HG03520 (cell line): ENCODE results near the gene OPA1.
A peak's percentile ranks its signal among the peaks of the same experiment; 100 is the strongest.
"Not testable (repeated sequence)": the region's sequence is repeated elsewhere in the genome, so short reads cannot be mapped to it uniquely, and the experiment has no call there.

Experiments
- ATAC-seq: cut with Tn5 transposase; IDR thresholded peaks from one replicate; pipeline ENCODE4 v1.9.1; 2021; ENCODE audit warnings: mild to moderate bottlenecking, moderate library complexity; ENCODE audit not compliant: unreplicated experiment

The OPA1 gene

GRCh38 chr3:193590088-193590856, 2.7 kb upstream of the OPA1 start:
- no peak for ATAC-seq

- ATAC-seq = peak; percentile 22
These were observed 641 bp downstream of the OPA1 start for GRCh38 chr3:193593668-193594030.

- no peak for ATAC-seq
These were observed 2.1 kb downstream of the OPA1 start for GRCh38 chr3:193594946-193595689.

DNA sequence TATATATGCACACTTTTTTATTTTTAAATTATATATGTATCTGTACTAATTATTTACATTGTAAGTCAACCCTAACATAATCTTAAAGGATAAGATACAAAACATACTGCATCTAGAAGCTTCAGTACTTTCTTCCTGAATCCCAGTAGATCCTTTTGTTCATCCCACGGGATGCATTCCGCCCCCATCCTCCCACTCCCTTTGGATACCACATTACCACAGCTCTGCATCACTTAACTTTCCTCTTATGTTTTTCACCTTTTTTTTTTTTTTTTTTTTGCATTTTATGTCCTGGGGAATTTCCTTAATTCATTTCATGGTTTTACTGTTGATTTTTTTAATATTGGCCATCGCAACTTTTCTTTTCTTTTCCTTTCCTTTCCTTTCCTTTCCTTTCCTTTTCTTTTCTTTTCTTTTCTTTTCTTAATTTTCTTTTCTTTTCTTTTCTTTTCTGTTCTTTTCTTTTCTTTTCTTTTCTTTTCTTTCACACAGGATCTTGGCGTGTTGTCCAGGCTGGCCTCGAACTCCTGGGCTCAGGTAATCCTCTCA, 3.0 kb downstream of the OPA1 start:
- ATAC-seq = no peak

DNA sequence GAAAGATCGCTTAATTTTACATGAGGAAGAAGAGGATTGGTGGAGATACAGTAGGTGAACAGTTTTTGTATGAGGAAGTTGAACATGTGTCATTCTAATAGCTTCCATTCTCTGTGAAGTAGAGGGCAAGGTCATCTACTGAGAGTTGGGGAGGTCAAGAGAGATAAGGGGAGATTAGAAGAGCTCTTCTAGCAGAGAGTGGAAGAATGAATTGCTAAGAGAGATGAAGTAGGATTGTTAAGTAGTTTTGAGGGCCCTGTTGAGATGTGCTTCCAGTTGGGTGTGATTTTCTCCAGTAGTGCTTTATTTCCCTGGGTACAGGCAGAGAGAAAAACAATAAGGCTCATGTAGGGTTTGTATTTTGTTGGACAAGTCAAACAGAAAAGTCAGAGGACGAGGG, 5.2 kb downstream of the OPA1 start:
- ATAC-seq = no peak

DNA sequence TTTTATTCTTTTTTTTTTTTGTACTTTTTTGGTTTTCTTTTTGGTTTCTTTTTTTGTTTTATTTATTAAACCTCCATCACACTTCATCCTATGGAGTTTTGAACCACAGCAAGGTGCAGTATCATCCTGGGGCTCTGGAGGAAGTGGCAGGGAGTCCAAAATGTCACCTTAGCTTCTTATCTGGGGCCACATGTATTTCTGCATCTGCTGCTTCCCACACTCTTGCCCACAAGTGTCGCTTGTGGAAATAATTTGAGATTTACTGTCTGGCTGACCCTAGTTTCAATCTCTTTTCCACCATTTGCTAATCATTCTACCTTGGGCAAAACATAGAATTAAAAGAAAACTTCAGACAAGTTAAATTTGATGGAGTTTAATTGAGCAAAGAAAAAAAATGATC, 6.4 kb downstream of the OPA1 start:
- no peak for ATAC-seq

DNA sequence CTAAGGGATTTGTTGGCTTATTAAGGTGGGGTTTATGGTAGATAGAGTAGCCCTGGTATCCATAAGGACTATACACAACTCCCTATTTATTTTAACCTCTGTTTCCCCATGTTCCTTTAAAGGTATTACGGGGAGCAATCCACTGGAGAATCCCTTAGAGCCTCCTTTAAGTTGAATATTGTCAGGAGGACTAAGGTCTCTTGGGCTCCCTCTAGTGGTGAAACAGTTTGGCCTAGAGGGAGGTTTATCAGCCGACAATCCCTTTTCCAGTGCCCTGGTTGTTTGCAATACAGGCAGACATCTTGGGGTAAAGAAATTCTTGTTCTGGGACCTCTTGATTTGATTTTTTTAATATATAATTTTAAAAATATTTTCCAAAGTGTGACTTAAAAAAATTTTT, 12.9 kb downstream of the OPA1 start:
- ATAC-seq = peak; percentile 55

DNA sequence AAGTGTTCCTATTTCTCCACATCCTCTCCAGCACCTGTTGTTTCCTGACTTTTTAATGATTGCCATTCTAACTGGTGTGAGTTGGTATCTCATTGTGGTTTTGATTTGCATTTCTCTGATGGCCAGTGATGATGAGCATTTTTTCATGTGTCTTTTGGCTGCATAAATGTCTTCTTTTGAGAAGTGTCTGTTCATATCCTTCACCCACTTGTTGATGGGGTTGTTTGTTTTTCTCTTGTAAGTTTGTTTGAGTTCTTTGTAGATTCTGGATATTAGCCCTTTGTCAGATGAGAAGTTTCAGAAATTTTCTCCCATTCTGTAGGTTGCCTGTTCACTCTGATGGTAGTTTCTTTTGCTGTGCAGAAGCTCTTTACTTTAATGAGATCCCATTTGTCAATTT, 13.9 kb downstream of the OPA1 start:
- ATAC-seq = not testable (repeated sequence)

- not testable (repeated sequence) for ATAC-seq
These were observed 17.5 kb downstream of the OPA1 start for GRCh38 chr3:193610516-193610915.

- no peak for ATAC-seq
These were observed 21.4 kb downstream of the OPA1 start for GRCh38 chr3:193614430-193614829.

DNA sequence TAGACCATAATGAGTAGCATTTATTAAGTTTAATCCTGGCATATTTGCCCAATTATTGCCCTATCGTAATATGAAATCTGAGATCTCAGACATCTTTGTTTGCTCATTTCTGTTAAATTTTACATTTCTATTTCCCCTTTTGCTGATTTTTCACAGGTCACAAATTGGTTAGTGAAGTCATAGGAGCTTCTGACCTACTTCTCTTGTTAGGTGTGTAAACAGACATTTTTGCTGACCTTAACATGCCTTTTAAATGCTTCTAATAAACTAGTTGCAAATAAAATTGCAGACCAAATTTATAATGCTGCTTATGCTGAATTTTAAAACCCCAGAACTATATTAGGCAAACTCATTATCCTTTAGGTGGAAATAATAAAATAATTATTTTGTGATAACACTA, 24.6 kb downstream of the OPA1 start:
- ATAC-seq = no peak

- ATAC-seq = no peak
These were observed 27.0 kb downstream of the OPA1 start for GRCh38 chr3:193620057-193620456.

- ATAC-seq = peak; percentile 87
These were observed 27.6 kb downstream of the OPA1 start for GRCh38 chr3:193620650-193621049.

DNA sequence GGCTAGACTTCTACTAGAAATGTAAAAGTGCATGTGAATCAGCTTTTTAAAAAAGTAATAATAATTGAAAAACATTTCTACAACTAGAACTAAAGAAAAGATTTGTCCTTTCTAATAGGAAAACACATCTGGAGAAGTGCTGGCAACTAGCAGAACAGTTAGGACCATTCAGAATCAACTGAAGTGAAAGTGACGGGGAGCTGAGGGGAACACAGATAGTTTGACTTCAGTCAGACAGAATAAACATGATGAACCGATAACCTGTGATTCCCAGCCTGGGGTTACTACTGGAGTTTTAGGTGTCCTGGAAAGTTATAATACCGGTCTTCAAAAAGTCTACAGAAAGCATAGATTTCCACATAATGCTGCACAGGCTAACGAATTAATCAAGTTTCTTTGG, 28.1 kb downstream of the OPA1 start:
- ATAC-seq = no peak

DNA sequence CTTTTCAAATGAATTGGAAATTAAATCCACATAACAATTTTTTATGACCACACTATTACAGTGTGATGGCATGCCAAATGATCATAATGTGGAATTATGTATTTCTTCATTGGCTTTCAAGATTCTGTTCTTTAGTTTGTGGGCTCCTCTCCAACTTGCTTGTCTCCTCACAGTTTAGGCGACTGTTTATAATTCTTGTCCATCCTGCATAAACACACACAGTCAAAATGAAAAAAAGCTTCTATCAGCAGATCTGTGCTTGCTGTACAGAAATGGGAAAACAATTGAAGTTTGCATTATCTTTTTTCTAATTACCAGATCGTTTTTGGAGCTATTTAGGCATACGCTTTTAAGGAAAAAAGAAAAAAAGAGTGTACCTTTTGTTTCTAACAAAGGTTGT, 37.0 kb downstream of the OPA1 start:
- ATAC-seq = no peak

DNA sequence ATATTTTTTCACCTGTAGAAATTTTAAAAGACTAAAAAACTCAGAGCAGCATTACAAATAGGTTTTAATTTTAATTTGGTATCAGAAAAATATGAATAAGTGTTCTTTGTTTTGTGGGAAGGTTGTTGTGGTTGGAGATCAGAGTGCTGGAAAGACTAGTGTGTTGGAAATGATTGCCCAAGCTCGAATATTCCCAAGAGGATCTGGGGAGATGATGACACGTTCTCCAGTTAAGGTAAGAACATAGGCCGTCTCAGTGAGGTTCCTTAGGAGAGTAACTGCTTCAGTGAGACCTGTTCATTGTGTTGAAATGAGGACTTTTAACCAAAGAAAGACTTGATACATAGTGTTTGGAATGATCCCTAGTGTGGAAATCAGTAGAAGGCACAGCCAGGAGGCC, 44.8 kb downstream of the OPA1 start:
- ATAC-seq = no peak

DNA sequence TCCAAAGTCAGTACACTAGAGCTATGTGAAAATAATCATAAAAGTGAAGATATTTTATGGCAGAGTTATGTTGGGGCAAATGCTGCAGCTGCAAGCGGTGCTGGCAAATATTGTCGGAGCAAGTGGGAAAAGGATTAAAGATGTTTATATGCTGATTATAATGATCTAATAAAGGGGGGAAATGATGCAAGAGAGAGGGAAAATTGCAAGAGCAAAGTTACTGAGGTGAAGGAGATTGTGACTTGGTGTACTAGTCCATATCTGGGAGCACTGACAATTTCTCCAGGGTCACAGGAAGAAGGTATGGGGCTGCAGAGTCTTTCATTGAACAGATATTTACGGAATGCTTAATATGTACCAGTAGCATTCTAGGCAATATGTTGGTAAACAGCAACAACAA, 45.8 kb downstream of the OPA1 start:
- no peak for ATAC-seq

- ATAC-seq = no peak
These were observed 47.2 kb downstream of the OPA1 start for GRCh38 chr3:193640165-193640715.

DNA sequence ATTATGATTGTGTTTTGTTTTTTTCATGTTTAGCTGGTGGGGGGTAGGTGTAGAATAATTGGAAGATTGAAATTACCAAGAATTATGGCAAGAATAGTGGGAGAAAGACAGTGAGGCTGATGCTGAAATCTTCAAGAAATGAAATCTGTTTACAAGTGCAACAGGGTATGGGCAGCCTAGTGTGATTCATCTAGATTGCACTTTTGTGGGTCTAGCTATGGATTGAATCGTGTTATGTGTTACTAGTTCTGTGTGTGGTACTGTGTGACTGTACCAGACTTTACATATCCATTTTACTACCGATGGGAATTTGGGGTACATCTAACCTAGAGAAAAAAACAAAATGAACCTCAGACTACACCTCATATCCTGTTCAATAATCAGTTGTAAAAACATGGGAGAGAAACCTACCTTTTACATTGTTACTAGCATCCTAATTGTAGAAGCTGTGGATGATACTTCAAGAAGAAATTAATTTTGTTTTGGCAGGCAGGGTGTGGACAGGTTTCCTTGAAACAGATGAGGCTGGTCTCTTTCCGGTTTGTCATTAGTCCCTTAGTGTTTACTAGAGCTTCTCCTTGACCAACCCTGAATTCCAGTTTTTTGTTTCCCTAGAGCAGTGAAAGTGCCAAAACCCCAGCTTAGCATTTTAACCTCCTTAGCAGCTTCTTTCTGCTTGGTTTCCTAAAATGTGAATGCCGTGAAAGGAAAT, 47.9 kb downstream of the OPA1 start:
- no peak for ATAC-seq

GRCh38 chr3:193641440-193641775, 48.4 kb downstream of the OPA1 start:
- no peak for ATAC-seq

DNA sequence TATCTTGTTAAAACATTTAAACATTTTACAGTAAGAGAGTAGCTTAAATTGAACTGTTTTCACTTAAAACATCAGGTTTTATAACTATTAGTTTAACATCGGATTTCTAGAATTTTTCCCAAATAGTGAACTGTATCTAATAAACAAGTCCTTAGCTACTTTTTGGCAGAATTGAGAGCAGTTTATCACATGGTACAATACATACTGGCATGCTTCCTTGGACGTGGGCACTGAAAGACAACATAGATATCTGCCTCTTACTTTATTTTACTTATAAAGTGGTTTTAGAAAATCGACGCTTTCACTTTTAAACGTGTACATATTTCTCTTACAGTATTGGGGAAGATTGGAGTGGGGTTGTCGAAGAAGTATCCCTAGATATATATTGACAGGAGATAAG, 52.8 kb downstream of the OPA1 start:
- ATAC-seq = no peak
